GM12878 (cell line): Measurements from ENCODE around the gene CYP1A2. TPM values are rescaled to one million over a fixed set of nuclear protein-coding genes. Genes with fewer than 3 reads are reported as not detected.
A peak's percentile ranks its signal among the peaks of the same experiment; 100 is the strongest.

ENCODE experiments used
- ASH2L ChIP-seq: fragments of 300-600, 200-600 bp; sonication (generic); IDR thresholded peaks from 2 replicates; pipeline ENCODE4 v1.6.1; 2017; ENCODE audit warnings: low read depth, mild to moderate bottlenecking, borderline replicate concordance
- BRCA1 ChIP-seq: IDR thresholded peaks from 2 replicates; pipeline ENCODE4 v1.6.1; 2011; ENCODE audit warnings: low read depth, low read length, improper control_type of control experiment
- CHD1 ChIP-seq: IDR thresholded peaks from 2 replicates; pipeline ENCODE4 v1.6.1; 2012; ENCODE audit warnings: low read depth, low read length, improper control_type of control experiment
- EED ChIP-seq: sonication (generic); IDR thresholded peaks from 2 replicates; pipeline ENCODE4 v1.6.1; 2016; ENCODE audit warnings: antibody characterized with exemption, low read depth
- EP300 ChIP-seq, 2 experiments: fragments of 150-350 bp in 1 of 2; IDR thresholded peaks; 2 replicates each; pipeline ENCODE4 v1.6.1; 2011 to 2012; ENCODE audit warnings: low read depth in 2 of 2, low read length in 2 of 2, borderline replicate concordance in 1 of 2, improper control_type of control experiment in 1 of 2, inconsistent platforms in 1 of 2; ENCODE audit not compliant: control insufficient read depth in 1 of 2
- FOXM1 ChIP-seq: IDR thresholded peaks from 2 replicates; pipeline ENCODE4 v1.6.1; 2012; ENCODE audit warnings: low read depth, mild to moderate bottlenecking, inconsistent platforms, low read length, moderate library complexity
- HDAC6 ChIP-seq: fragments of 200-600 bp; sonication (generic); IDR thresholded peaks from one replicate; pipeline ENCODE4 v1.8.0; 2017; ENCODE audit warnings: antibody characterized with exemption; ENCODE audit not compliant: unreplicated experiment
- IKZF1 ChIP-seq: fragments of 450-650 bp; conservative IDR thresholded peaks from 2 replicates; pipeline ENCODE4 v1.6.1; 2017; ENCODE audit warnings: antibody characterized with exemption, mild to moderate bottlenecking
- IRF5 ChIP-seq: fragments of 450-650 bp; IDR thresholded peaks from 2 replicates; pipeline ENCODE4 v1.6.1; 2017; ENCODE audit warnings: borderline replicate concordance
- JUND ChIP-seq: IDR thresholded peaks from 2 replicates; pipeline ENCODE4 v1.6.1; 2012; ENCODE audit warnings: low read depth, mild to moderate bottlenecking, low read length, improper control_type of control experiment, moderate library complexity
- MAX ChIP-seq: IDR thresholded peaks from 2 replicates; pipeline ENCODE4 v1.6.1; 2012; ENCODE audit warnings: low read depth, low read length, improper control_type of control experiment
- MTA2 ChIP-seq: fragments of 450-650 bp; IDR thresholded peaks from 2 replicates; pipeline ENCODE4 v1.6.1; 2016; ENCODE audit warnings: low read depth, mild to moderate bottlenecking, moderate library complexity
- NKRF ChIP-seq: fragments of 450-650 bp; conservative IDR thresholded peaks from 2 replicates; pipeline ENCODE4 v1.6.1; 2017; ENCODE audit warnings: mild to moderate bottlenecking, moderate library complexity
- PBX3 ChIP-seq: IDR thresholded peaks from 2 replicates; pipeline ENCODE4 v1.6.1; 2011; ENCODE audit warnings: mild to moderate bottlenecking, low read depth, low read length, moderate library complexity; ENCODE audit not compliant: insufficient replicate concordance
- POLR2AphosphoS5 ChIP-seq: IDR thresholded peaks from 2 replicates; pipeline ENCODE4 v1.6.1; 2011; ENCODE audit warnings: mild to moderate bottlenecking, low read length, inconsistent platforms
- RB1 ChIP-seq: fragments of 450-650 bp; formaldehyde crosslinking; IDR thresholded peaks from 2 replicates; pipeline ENCODE4 v1.6.1; 2017; ENCODE audit warnings: mild to moderate bottlenecking, borderline replicate concordance
- RUNX3 ChIP-seq: IDR thresholded peaks from 2 replicates; pipeline ENCODE4 v1.6.1; 2012; ENCODE audit warnings: low read length, inconsistent platforms
- SIX5 ChIP-seq: IDR thresholded peaks from 2 replicates; pipeline ENCODE4 v1.6.1; 2011; ENCODE audit warnings: mild to moderate bottlenecking, low read depth, low read length, moderate library complexity; ENCODE audit not compliant: severe bottlenecking
- SREBF2 ChIP-seq: IDR thresholded peaks from 2 replicates; pipeline ENCODE4 v1.6.1; 2012; ENCODE audit warnings: mild to moderate bottlenecking, low read length
- SUZ12 ChIP-seq: fragments of 200-600 bp; sonication (generic); IDR thresholded peaks from one replicate; pipeline ENCODE4 v1.6.1; 2018; ENCODE audit warnings: antibody characterized with exemption, mild to moderate bottlenecking; ENCODE audit not compliant: unreplicated experiment
- ZNF592 ChIP-seq: fragments of 450-650 bp; IDR thresholded peaks from 2 replicates; pipeline ENCODE4 v1.6.1; 2017; ENCODE audit warnings: mild to moderate bottlenecking, moderate library complexity
- polyA plus RNA-seq, 11 experiments: library from polyadenylated mRNA; depleted of rRNA in 4 of 11; unstranded in 6 of 11; stranded (reverse) in 5 of 11; fragments of >200 nt; fragmentation: Nextera tagmentation in 4 of 11; fragmentation: Illumina TruSeq in 1 of 11; extraction: Ambion mirVana in 4 of 11; extraction: Trizol in 1 of 11; gene quantifications; 1 replicate in 1 of 11; 2 replicates in 10 of 11; pipeline versions ENCODE4 v1.2.1 to v1.2.3, GENCODE V29; 2011 to 2016; ENCODE audit warnings: inconsistent platforms in 2 of 11, missing spikeins in 2 of 11, low read depth in 1 of 11
- total RNA-seq, 4 experiments: library from RNA; depleted of rRNA in 3 of 4; stranded (reverse); fragments of >200 nt in 3 of 4; fragmentation: Illumina TruSeq in 1 of 4; extraction: Trizol in 1 of 4; gene quantifications; 2 replicates each; pipeline versions ENCODE4 v1.2.1 to v1.2.3, GENCODE V29; 2013 to 2021

The CYP1A2 gene
- total and polyA plus RNA-seq, 10 of the 15 experiments (the other 5 are each of a cell fraction or from before 2014, with no cell fraction given) = 0.03 to 0.09 (median 0.05) TPM; not detected in 7

GRCh38 chr15:74793135-74794028, 44.7 kb downstream of the CYP1A2 start (continued):
- TF ChIP-seq NKRF (peak; percentile 43; the same call in 1 of the 2 replicates), IKZF1 (no peak), IRF5 (no peak), MTA2 (no peak; the same call in 1 of the 2 replicates), SREBF2 (no peak), RB1 (no peak), CHD1 (no peak), JUND (no peak), MAX (peak; percentile 29; the same call in 1 of the 2 replicates), FOXM1 (no peak), POLR2AphosphoS5 (no peak; the same call in 1 of the 2 replicates), SUZ12 (no peak), HDAC6 (no peak), SIX5 (no peak), PBX3 (no peak), EP300 (IDR thresholded peaks at IDR 0.05; ENCODE audit: borderline replicate concordance in 1 of 2, control insufficient read depth in 1 of 2, low read depth in 2 of 2, low read length in 2 of 2) (no peak), RUNX3 (no peak), BRCA1 (no peak), ASH2L (no peak), ZNF592 (no peak), EED (no peak)
